Activated CD8-positive, alpha-beta memory T cell treated with anti-CD3 and anti-CD28 coated beads, Interleukin-2, amount 50 U/mL, for 1 hour (primary cell): ENCODE measurements around the gene ARL6.

Experiments used
- DNase-seq: peaks from one replicate; pipeline ENCODE4 v3.0.0-alpha.2; 2020; ENCODE audit errors: extremely low read depth

Gene ARL6

DNA sequence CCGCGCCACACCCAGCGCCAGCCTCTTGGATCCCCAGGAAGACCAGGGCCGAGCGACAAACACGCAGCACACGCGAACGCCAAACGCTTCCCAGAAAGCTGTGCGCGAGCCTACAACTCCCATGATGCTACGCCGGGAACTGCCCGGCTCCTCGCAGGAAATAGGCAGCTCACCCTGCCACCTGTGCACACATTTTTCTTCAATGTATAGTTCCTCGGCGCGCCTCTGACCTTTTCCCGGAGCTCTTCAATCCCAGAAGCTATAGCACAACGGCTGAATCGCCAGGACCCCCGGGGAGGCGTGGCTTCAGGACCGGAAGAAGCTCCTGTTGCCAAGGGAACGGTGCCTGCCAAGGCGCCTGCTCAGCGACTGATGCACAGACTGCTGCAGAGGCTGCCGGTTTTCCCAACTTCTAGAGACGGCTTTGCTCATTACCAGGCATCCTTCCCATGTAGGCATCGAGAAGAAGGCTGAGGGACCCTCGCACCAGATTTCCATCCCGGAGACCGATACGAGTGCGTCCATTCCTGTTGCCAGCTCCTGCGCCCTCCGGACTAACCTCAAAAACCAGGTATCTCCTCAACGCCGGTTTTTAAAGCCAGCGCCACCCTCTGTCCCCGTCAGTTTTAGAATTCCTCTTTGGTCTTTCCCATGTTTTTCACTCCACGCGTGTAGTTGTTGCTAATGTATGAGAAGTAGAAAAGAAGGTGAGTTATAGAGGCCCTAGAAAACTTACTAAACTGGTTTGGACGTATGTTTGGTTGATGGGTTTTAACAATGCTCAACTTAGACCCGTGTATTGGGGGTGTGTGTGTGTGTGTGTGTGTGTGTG is at the start of gene ARL6:
ARL6 (plus strand) TSS at position 352 of the 832 bp plus-strand sequence. CDS start 3,350 bp downstream, outside the sequence.
- DNase-seq = peak; percentile 27

DNA sequence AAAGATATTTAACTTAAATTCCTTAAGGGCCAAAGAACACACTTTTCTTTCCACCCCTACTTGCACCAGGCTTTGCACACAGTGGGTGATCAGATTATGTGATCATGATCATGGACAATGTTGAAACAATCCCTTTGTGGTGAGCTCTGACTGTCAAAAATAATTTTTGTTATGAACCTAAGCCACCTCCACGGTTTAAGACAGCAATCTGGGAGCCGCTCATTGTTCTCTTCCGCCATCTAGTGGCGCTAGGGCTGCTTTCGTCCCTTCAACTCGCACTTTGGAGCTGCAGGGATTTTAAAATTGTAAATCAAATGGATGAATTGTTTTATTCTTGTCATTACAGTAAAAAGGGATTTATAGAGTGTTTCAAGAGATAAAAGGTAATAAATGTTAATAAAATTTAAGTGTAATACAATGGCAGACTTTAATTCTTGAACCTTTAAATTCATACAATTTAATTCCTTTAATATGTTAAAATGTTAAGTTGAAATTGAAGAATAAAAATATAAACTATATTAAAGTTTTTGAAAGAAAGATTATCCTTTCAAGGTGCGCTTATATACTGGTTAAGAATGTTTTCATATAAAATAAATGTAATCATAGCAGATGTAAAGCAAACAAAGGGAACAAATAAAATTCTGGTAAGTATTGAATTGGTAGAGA is 45.3 kb upstream of the ARL6 start:
- peak; percentile 3 for DNase-seq

GRCh38 chr3:97720417-97720816 is 44.1 kb upstream of the ARL6 start:
- no peak for DNase-seq

DNA sequence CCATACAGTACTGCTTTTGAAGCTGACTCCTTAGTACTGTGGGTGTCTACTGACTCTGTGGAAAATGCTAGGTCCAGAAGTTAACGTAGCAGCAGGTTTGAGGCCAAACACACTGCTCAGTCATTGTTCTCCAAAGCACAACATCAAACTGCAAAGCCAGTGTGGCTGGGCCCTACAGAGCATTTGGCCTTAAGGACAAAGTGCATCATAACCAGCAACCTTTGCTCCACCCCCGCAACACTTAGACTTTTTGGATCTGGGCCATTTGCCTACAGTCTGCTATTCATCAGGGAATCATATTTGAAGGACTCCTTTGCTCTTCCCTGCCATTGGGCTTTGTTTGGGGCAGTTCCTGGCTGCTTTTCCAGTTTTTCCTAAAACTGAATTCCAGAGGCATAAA is 43.1 kb upstream of the ARL6 start:
- DNase-seq = no peak

- no peak for DNase-seq
These were observed 27.6 kb upstream of the ARL6 start for GRCh38 chr3:97736928-97737327.

DNA sequence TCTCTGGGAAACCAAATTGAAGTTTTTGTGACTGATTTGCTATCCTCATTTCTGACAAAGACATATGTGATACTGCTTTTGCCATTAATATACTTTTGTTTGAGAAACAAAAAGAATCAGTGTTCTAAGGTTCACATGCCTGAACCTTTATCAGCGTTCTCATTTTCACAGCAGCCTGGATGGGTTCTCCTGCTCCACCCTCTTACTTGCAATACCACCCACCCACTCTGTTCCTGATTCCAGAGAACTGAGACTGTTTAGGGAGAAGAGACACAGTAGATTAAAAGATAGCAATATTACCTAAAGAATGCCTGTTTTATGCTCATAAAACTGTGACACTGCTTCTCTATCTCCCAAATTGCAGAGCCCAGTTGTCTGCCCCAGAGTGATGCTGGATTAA is 25.8 kb upstream of the ARL6 start:
- no peak for DNase-seq

- DNase-seq = no peak
These were observed 22.5 kb upstream of the ARL6 start for GRCh38 chr3:97742036-97742435.

- DNase-seq = no peak
These were observed 20.3 kb upstream of the ARL6 start for GRCh38 chr3:97744289-97744688.

DNA sequence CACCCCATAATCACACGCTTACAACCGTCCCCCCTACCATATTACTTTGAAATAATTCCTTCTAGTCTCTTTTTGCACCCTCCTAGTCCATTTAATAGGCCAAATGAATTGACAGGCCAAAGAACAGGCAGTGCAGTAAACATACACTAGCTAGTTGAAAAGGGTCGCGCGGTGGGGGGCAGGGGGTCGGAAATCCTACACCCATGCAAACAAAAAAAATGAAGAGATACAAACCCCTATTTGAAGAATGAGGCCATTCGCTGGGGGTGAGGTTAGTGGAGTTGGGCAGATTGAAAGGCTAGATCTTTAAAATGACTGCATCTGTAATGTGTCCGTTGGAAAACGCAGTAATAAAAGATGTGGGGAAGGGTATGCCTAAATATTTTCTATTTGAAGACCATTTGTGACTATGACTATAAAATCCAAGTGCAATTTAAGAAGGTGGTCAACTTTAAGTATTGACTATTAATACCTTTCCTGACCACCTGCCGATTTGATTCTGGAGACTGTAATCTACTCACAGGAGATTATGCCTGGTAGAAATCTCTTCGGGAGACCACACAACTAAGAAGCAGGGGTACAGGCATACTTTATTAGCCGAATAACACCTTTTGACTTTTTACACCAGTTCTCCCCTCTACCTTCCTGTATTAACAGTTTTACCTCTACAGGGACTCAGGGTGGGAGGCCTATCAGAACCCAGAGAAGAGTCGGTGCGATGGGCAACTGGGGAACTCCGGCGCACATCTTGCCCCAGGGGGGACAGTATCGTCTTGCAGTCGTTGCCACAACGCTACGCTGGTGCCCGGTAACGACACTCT is 762 bp upstream of the ARL6 start:
- DNase-seq = no peak

DNA sequence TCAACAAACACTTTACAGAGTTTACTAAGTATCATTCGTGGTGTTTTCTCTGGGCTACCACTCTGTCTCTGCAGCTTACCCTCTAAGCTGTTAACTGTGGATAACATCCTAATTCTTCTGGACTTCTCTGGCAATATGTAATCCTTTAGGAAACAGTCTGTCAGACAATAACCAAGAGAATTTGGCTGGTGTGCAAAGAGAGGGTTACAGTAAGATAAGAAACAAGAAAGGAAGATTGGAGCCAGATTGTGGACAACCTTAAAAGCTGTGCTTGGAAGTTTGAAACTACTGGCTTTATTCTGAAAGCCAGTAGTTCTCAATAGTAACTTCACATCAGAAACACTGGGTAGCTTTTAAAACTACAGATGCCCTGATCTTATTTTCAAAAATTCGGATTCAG is 778 bp downstream of the ARL6 start:
- DNase-seq = no peak

DNA sequence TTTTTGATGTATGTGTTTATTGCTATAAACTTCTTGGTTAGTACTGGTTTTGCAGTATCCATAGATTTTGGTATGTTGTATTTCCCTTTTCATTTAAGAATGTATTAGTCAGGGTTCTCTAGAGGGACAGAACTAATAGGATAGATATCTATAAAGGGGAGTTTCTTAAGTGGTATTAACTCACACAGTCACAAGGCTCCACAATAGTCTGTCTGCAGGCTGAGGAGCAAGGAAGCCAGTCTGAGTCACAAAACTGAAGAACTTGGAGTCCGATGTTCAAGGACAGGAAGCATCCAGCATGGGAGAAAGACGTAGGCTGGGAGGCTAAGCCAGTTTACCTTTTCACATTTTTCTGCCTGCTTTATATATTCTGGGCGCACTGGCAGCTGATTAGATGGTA is 8.4 kb downstream of the ARL6 start:
- no peak for DNase-seq

DNA sequence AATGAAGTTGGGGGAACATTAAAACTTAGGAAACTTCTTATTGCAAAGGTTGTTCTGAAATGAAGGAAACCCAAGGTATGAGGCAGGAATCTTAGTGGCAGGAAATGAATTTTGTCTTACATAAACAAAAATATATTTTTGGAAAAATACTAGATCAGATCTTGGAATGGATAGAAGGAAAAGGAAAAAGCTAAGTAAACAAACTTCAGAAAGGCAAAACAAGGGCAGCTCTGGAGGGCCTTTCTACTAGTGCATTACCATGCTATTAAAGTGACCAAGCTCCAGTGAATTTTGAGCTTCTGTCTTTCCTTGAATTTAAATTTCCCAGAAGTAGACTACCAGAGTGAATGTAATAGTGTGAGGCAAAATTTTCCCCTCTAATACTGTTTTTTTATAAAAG is 13.6 kb downstream of the ARL6 start:
- DNase-seq = no peak

- DNase-seq = peak; percentile 9
These were observed 29.0 kb downstream of the ARL6 start for GRCh38 chr3:97793420-97794019.

DNA sequence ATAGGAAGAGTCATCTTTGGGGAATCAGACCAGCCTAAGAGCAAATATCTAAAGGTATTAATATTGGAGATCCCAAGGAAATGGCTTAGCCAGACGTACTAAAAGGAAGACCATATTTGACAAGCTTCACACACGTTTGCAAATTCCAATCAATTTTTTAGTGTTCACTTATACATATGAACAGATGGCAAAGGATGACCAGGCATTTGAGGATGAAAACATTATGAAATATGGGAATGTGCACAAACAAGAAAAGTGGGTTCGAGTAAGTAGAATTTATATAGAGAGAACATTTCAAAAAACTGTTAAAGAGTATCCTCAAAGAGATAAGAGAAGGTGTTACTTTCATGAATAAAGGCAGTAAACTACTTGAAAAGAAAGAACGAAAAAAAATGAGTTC is 31.4 kb downstream of the ARL6 start:
- DNase-seq = no peak

- DNase-seq = no peak
These were observed 39.9 kb downstream of the ARL6 start for GRCh38 chr3:97804471-97804870.

DNA sequence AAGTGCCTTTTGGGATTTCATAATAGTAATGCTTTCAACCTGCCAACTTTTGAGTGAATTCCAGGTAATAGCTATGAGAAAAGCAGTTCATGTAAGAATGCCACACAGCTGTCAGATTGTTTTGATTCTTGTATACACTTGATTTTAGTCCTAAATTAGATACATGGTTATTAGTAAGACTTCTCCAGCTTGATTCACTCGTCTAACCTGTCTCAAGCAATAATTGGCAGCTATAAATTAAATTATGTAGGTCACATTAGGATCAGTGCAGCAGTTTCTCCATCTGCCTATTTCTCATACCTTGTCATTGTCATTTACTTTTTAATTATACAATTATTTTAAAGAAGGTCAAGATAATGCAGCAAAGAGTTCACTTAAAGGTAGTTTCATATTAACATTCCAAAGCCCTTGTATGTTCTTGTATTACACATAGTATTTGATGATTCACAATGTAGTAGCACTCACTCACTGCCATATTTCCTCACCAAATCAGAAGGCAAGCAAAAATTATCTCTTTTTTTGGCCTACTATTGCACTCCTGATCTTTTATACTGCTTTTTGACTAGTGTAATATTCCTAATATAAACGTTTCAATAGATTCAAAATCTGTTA is 46.3 kb downstream of the ARL6 start:
- DNase-seq = no peak

DNA sequence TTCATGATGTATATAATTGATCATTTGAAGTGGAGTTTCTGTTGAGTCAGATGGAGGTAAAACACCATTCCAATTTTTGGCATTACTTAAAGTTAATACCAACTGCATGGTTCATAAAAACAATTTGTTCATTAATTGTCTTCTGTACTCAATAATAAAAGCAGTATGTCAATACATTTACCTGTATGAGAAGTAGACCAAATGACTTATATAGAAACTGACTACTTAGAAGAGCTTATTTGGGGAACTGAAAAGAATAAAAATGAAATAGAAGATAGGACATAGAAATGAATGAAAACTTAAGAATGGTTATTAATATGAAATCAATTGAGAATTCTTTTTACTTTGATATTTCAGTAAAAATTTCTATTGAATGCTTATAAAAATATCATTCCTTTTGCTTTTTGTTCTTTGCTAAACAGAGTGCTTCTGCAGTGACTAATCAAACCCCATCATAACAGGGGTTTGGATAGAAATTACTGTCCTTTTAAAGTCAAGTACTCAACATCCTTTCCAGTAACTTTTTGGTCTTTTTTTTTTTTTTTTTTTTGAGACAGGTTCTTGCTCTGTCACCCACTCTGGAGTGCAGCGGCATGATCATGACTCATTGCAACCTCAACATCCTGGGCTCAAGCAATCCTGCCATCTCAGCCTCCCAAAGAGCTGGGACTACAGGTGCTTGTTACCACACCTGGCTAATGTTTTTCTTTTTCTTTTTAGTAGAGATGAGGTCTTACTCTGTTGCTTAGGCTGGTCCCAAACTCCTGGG is 50.8 kb downstream of the ARL6 start:
- no peak for DNase-seq

DNA sequence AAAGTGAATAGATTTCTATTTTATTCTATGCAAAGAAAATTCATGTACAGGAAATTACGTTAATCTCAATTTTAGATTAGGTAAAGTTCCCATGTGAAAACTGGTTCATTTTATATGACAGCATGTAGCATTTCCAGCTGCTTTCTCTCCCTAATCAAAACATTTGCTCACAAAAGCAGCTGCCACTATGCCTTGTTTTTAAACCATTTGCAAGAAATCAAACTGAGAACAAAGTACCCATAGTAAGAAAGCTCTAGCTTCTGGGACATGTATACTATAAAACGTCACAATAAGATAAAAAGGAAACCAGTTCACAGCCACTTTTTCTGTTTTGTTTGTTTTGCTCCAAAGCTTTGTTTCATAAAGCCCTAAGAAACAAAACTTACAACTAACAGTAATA is 52.3 kb downstream of the ARL6 start:
- no peak for DNase-seq

DNA sequence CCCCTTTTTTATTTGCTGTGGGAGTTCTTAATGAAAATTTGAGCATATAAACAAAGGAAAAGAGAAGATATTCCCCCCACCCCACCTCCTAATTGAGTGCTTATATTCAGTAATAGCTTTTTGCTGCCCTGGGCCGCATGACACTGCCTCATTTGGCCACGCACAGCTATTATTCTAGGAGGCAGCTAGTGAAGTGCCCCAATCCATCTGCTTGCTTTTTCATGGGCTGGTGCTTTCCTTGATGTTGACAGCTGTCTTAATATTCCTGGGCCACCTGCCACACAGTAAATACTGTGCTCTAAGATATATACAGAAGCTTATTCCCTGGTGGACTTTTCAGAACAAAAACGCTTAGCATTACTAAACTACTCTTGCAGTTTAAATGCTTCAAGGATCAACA is 53.4 kb downstream of the ARL6 start:
- DNase-seq = no peak

DNA sequence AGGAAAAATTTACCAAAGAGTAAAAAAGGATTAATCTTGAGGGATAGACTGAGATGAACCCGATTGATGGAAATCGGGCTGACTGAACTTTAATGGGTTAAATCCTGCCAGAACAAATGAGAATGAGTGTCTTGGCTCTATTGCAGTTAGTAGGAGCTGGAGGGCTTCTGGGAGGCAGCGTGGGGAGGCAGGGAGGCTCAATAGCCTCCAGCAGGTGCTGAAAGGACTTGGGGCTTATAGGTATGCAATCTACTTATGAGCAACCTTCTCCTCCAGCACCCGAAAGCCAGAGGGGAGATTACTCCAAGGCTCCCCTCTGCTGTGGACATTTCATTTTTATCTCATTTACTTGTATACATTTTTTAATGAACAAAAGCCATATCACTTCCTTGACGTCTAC is 56.2 kb downstream of the ARL6 start:
- no peak for DNase-seq

- no peak for DNase-seq
These were observed 56.8 kb downstream of the ARL6 start for GRCh38 chr3:97821287-97821773.
